Left renal cortex interstitium (tissue), 4 donors: ENCODE data around the gene EEPD1. TPM values are rescaled to one million over a fixed set of nuclear protein-coding genes. Genes with fewer than 3 reads are reported as not detected.
"Not testable (repeated sequence)": the region's sequence is repeated elsewhere in the genome, so short reads cannot be mapped to it uniquely, and the experiment has no call there.

Experiments used
- DNase-seq, 4 donors: peaks; one replicate each; pipeline ENCODE4 v3.0.0-alpha.2; 2013; ENCODE audit warnings: low read depth in 4 of 4, low spot score in 2 of 4, missing footprints in 1 of 4
- polyA plus RNA-seq, 4 donors: library from polyadenylated mRNA; unstranded; fragments of 120-200 nt; gene quantifications; one replicate each; pipeline ENCODE4 v1.2.1, GENCODE V29; 2013; ENCODE audit not compliant: insufficient read length in 4 of 4

EEPD1 gene
- polyA plus RNA-seq, 4 donors: 6.7 to 7.5 (median 7.3) TPM

- no peak for DNase-seq
These were observed 25.8 kb upstream of the EEPD1 start for GRCh38 chr7:36127075-36127740.

- DNase-seq: peak in 1 of 4 donors; percentile 21
These were observed 24.5 kb upstream of the EEPD1 start for GRCh38 chr7:36128448-36129047.

GRCh38 chr7:36129048-36129534 lies 24.0 kb upstream of the EEPD1 start:
- DNase-seq: no peak

GRCh38 chr7:36130236-36130945 lies 22.7 kb upstream of the EEPD1 start:
- no peak for DNase-seq

GRCh38 chr7:36131026-36131425 lies 22.0 kb upstream of the EEPD1 start:
- DNase-seq: no peak

- DNase-seq: no peak
These were observed 21.6 kb upstream of the EEPD1 start for GRCh38 chr7:36131499-36131898.

- DNase-seq: no peak
These were observed 21.0 kb upstream of the EEPD1 start for GRCh38 chr7:36132012-36132411.

- DNase-seq: no peak
These were observed 17.4 kb upstream of the EEPD1 start for GRCh38 chr7:36135700-36136099.

- no peak for DNase-seq
These were observed 15.8 kb upstream of the EEPD1 start for GRCh38 chr7:36137258-36137657.

- no peak for DNase-seq
These were observed 15.3 kb upstream of the EEPD1 start for GRCh38 chr7:36137754-36138153.

- no peak for DNase-seq
These were observed 14.8 kb upstream of the EEPD1 start for GRCh38 chr7:36138209-36138608.

- DNase-seq: no peak
These were observed 11.7 kb upstream of the EEPD1 start for GRCh38 chr7:36141351-36141750.

- no peak for DNase-seq
These were observed 11.2 kb upstream of the EEPD1 start for GRCh38 chr7:36141850-36142249.

- DNase-seq: no peak
These were observed 8.9 kb upstream of the EEPD1 start for GRCh38 chr7:36144189-36144588.

GRCh38 chr7:36145686-36146085 lies 7.4 kb upstream of the EEPD1 start:
- no peak for DNase-seq

GRCh38 chr7:36147361-36147760 lies 5.7 kb upstream of the EEPD1 start:
- DNase-seq: no peak

- no peak for DNase-seq
These were observed 4.5 kb upstream of the EEPD1 start for GRCh38 chr7:36148422-36149065.

GRCh38 chr7:36149240-36149639 lies 3.8 kb upstream of the EEPD1 start:
- DNase-seq: not testable (repeated sequence)

- DNase-seq: no peak
These were observed 3.2 kb upstream of the EEPD1 start for GRCh38 chr7:36149694-36150452.

GRCh38 chr7:36151921-36152755 lies 916 bp upstream of the EEPD1 start:
- no peak for DNase-seq
